ENCODE results near the gene RAI1. TPM values are rescaled to one million over a fixed set of nuclear protein-coding genes. Genes with fewer than 3 reads are reported as not detected.

RAI1 gene
- total RNA-seq, 4 donors from 2014 or later, result 20.3 to 46.1 (median 30.4) TPM

DNA sequence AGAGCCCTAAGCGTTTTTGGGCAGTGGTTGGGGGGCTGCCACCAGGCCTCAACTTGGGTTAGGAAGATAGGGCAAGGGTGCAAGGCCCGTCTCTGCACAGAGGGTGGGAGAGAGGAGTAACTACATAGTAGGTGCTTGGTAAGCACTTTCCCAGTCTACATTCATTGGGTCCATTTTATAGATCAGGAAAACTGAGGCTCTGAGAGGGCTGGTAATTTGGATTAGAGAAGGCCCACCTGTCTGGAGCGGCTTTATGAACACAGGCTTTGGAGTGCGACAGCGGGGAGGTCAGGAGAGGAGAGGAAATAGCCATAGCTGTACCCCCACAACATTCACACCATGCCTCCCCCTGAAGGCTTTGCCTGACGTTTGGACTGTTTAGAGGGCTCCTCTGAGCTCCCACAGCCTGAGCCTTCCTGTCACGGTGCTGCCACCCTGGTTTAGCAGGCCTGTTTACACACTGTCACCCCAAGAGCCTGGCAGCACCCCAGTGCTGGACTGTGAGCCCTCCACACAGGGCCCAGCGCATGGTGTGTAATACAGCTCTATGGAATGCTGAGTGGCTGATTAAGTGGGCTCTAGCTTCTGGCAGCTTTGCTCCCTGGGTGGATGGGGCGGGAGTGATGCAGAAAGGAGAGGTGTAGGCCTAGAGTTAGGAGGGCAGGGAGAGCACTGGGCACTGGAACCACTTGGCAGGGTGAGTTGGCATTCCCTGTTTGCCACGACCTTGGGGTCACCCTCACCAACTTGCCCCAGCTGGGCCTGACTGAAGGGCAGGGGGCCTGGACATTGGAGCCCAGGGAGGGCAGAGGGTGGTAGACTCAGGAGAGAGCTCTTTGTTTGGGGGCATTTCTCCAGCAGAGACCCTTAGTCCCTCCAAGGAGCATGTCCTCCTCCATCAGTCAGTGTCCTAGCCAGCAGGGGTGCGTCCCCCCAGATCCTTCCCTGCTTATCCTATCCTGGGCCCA lies 73.7 kb downstream of the RAI1 start:
- Histone ChIP-seq H3K4me3 (no peak overlapping the region), H3K27ac (no peak overlapping the region), H3K4me1 (peaks cover 37% of the 10 kb centered on the region), H3K9me3 (no peaks in the 10 kb centered on the region), H3K27me3 (no peaks in the 10 kb centered on the region), H3K36me3 (no peaks in the 10 kb centered on the region)
- 85% methylated on average over 11 of the region's 11 CpGs for WGBS
- no peak for TF ChIP-seq POLR2A (IDR thresholded peaks at IDR 0.05)
- TF ChIP-seq EP300 (IDR thresholded peaks at IDR 0.05), result no peak
- TF ChIP-seq, protein P1, sequence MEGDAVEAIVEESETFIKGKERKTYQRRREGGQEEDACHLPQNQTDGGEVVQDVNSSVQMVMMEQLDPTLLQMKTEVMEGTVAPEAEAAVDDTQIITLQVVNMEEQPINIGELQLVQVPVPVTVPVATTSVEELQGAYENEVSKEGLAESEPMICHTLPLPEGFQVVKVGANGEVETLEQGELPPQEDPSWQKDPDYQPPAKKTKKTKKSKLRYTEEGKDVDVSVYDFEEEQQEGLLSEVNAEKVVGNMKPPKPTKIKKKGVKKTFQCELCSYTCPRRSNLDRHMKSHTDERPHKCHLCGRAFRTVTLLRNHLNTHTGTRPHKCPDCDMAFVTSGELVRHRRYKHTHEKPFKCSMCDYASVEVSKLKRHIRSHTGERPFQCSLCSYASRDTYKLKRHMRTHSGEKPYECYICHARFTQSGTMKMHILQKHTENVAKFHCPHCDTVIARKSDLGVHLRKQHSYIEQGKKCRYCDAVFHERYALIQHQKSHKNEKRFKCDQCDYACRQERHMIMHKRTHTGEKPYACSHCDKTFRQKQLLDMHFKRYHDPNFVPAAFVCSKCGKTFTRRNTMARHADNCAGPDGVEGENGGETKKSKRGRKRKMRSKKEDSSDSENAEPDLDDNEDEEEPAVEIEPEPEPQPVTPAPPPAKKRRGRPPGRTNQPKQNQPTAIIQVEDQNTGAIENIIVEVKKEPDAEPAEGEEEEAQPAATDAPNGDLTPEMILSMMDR (IDR thresholded peaks at IDR 0.05), result no peak
- no peak for TF ChIP-seq POLR2AphosphoS5 (IDR thresholded peaks at IDR 0.05)
- DNase-seq (ENCODE audit: low spot score in 2 of 2), result no peak

DNA sequence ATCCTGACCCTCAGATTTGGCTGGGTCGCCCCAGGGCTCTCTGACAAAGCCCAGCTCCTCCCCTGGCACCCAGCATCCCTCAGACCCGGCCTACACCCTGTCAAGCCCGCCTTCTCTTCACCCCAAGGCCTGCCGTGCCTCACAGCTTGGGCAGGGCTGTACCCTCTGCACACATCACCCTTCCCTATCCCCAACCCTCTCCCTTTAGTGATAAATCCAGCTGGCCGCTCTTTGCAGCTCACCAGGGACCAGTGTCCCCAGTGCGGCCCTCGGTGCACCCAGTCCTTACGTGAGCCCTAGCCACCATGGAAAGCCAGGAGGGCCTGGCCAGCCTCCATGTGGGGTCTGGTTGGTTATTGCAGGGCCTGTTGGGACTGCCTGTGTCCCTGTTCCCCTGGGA lies 74.5 kb downstream of the RAI1 start:
- Histone ChIP-seq H3K9me3 (no peaks in the 10 kb centered on the region), H3K4me3 (no peak overlapping the region), H3K27me3 (no peaks in the 10 kb centered on the region), H3K36me3 (no peaks in the 10 kb centered on the region), H3K4me1 (peaks cover 30% of the 10 kb centered on the region), H3K27ac (no peak overlapping the region)
- WGBS, result 67% methylated on average over 8 of the region's 8 CpGs
- DNase-seq (ENCODE audit: low spot score in 2 of 2), result no peak
- no peak for TF ChIP-seq EP300 (IDR thresholded peaks at IDR 0.05)
- TF ChIP-seq, protein P1 (IDR thresholded peaks at IDR 0.05), result no peak
- no peak for TF ChIP-seq POLR2AphosphoS5 (IDR thresholded peaks at IDR 0.05)
- no peak for TF ChIP-seq POLR2A (IDR thresholded peaks at IDR 0.05)

DNA sequence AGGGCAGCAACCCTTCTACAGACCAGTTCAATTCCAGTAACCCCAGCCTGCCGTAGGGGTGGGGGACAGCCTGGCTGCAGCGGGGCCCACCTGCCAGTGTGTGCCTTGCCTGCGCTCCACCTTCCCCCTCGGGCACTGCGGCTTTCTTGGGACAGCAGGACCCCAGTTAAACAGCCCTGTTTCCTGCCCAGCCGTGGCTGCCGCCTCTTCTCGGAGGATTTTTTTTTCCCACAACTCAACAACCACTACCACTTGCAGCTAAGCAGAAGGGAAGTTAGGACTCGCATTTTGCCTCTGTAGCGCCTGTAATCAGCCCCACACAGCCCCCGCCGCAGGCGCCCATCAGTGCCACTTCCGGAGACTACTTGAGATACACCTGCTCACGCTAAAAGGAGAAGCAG lies 76.1 kb downstream of the RAI1 start:
- no peaks in the 10 kb centered on the region for H3K36me3 ChIP-seq
- peaks cover 15% of the 10 kb centered on the region for H3K4me1 ChIP-seq
- H3K9me3 ChIP-seq, result no peaks in the 10 kb centered on the region
- no peaks in the 10 kb centered on the region for H3K27me3 ChIP-seq
- WGBS, result 84% methylated on average over 15 of the region's 15 CpGs
- H3K4me3 ChIP-seq, result no peak overlapping the region
- TF ChIP-seq EP300 (IDR thresholded peaks at IDR 0.05), result no peak
- no peak for TF ChIP-seq POLR2A (IDR thresholded peaks at IDR 0.05)
- TF ChIP-seq POLR2AphosphoS5 (IDR thresholded peaks at IDR 0.05), result no peak
- TF ChIP-seq, protein P1 (IDR thresholded peaks at IDR 0.05), result no peak
- no peak for DNase-seq (ENCODE audit: low spot score in 2 of 2)
- no peak overlapping the region for H3K27ac ChIP-seq

DNA sequence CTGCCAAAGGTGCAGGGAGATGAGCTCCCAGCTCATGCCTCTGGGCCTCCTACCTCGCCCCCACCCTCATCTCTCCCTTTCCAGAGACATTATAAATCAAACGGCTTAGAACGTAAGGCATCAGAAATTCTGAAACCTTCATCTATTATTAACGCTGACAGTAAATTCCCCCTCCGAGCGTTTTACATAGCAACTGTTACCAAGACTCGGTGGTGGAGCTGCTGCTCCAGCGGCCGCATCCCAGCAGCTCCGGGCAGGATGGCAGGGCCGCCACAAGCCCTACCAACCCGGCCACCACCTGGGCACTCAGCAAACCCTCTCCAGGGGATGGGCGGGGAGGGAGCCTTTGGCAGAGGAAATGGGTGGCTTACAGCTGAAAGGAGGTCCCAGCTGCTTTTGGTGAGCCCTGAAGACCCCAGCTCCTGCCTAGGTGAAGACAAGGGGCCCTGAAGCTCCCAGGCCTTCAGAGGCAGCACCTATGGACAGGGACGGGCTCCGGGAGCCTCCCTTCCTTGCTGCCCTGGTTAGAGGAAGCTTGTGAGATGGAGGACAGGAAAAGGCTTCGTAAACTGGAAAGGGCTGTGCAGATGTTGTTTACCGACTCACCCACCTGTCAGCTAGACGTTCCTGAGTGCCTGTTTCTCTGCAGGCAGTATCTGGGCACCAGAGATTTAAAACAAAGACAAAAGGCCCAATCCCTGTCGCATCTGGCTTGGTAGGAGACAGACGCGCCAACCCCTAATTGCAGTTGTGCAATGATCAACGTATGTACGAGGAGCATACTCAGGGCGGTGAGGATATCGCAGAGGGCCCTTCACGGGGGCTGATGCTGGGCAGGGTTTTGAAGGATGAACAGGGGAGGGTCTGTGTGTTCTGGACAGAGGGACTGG lies 76.9 kb downstream of the RAI1 start:
- no peaks in the 10 kb centered on the region for H3K27me3 ChIP-seq
- no peaks in the 10 kb centered on the region for H3K9me3 ChIP-seq
- H3K27ac ChIP-seq, result no peak overlapping the region
- TF ChIP-seq, protein P1 (IDR thresholded peaks at IDR 0.05), result no peak
- TF ChIP-seq POLR2A (IDR thresholded peaks at IDR 0.05) (no peak), POLR2AphosphoS5 (IDR thresholded peaks at IDR 0.05) (no peak), EP300 (IDR thresholded peaks at IDR 0.05) (no peak)
- DNase-seq (ENCODE audit: low spot score in 2 of 2), result no peak
- H3K36me3 ChIP-seq, result no peaks in the 10 kb centered on the region
- H3K4me1 ChIP-seq, result peaks cover 10% of the 10 kb centered on the region
- WGBS, result 84% methylated on average over 23 of the region's 26 CpGs
- no peak overlapping the region for H3K4me3 ChIP-seq

All from suprapubic skin (tissue), 4 donors.